COR-L47 (cell line): ENCODE measurements around the gene GLI3.

Experiments
- DNase-seq: peaks from one replicate; lab custom pipeline; 2025; lab: John Stamatoyannopoulos, UW

GLI3 gene

DNA sequence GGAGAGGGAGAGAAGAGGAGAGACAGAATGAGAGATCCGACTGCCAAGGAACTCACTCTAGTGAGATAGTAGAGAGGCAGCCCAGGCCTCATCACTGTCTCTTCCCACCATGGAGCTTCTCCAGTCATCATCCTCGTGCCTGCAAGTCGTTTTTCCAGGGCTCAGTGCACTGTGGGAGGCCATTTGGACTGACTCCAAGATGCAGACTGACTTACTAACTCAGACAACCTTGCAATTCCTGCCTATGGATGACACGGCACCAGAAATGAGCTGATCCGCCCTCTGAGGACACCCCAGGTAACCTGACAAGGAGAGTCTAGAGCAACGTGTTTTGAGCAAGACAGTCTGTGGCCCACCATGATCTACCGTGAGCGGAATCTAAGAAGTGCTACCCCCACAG is 154.9 kb downstream of the GLI3 start:
- DNase-seq, result no peak

DNA sequence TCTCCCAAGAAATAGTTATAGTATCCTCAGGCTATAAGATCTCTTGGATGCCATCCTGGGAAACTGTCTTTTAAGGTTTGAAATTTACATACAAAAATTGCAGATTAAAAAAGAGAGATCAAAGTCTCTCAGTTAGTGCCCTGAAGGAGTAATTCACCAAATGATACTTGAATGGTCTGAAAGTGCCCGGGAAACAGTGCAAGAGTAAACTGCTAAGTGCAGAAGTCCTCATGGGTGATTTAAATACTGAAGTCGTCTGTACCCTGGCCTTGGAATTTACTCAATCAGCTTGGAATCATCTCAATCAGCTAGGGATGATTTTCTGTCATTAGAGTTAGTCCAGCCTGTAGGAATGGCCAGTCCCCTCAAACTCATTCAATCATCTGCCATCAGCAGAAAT is 155.3 kb downstream of the GLI3 start:
- no peak for DNase-seq

DNA sequence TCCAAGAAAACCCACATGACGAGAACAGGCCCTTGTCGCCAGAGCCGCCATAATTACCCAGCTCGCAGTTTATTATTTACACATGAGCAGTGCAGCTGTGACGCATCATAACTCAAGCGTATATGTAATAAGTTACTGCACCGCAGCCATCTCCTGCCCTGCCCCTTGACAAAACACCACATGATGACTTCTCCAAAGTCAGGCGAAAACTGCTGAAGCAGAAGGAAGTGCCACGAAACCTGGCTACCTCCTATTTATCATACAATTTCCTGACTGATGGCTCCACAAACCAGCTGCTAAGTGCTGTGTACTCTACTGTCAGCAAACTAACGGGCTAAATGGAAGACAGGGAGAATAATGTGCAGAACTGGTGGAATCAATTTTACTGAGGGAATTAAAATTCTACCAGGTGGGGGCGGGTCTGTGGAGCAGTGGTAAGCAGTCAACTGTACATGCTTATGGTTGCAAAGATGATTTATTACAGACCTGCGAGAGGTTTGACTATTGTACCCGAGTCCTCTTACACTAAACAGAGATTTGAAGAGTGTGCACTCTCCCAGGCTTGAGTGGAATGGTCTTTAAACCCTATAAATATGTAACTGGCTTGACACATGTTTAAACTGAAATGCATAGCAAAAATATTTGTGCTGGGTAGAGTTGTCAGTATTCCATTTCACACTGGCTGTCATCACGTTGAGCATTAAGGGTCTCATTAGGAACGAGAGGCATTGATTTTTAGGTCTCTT is 156.0 kb downstream of the GLI3 start:
- no peak for DNase-seq

DNA sequence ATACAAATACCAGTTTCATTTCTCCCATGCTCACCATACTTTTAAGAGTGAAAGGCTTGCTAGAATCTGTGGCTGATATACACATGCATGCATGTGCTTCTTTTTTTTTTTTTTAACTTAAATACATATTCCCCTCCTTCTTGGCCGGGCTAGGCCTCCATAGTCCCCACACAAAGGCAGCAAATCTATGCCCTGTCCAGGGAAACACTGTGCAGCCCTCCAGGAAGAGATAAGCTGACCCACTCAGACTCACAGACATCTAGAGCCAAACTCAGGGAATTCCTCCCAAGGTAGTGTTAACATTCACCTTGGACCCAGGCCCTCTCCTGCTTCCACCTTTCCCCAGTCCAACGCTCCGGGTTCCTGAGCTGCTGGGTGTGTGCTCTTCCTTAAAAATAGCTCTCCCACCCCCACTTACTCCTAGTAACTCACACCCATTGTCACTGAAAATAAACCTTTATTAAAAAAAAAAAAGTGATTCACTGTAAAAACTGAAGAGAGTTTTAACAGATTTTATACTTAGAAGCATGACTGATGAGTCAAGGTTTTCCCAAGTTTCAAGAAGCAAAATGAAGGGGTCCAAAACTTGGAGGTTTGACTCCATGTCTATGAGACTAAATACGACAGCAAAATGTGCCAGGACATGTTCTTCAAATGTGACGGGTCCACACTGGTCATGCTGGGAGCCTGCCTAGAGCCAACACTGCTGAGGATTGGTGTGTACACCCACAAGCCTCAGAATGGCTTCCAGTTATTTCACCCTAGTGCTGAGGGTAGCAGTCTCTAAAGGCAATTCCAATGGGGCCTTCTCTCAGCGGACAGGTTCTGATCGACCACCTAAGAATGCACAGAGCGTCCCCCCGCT is 159.5 kb downstream of the GLI3 start:
- no peak for DNase-seq

DNA sequence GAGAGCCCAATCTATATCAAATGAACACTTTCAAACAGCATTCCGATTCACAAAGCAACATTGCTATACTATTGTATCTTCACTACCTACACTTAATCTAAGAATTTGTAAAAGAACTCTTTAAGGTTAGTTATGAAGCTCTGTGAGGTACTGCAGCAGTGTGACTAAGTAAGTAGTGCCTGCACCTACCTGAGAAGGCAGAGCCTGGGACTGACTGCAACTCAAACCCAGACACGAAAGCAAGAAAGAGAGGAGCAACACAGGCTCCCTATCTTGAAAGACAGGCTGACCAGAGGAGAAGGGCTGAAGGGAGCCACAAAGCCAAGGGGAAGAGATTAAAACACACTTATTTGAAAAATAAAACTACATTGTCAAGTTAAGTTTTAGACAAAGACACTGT is 160.1 kb downstream of the GLI3 start:
- no peak for DNase-seq

DNA sequence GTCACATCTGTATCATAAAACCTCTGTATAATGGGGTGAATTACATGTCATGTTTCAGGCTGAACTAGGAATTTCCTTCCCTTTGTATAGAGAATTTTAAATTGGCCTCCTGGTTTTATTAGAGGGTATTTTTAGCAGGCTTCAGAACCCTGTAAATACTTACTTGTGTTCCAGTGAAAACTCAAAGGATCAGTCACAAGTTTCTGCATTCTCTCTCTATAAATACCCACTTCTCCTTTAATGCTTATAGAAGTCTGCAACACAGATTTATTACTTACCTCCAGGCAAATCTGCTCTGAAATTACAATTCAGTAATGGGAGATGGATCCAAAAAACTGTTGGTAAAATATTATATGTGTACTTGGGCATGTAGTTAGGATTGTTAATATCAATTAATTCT is 161.6 kb downstream of the GLI3 start:
- no peak for DNase-seq

DNA sequence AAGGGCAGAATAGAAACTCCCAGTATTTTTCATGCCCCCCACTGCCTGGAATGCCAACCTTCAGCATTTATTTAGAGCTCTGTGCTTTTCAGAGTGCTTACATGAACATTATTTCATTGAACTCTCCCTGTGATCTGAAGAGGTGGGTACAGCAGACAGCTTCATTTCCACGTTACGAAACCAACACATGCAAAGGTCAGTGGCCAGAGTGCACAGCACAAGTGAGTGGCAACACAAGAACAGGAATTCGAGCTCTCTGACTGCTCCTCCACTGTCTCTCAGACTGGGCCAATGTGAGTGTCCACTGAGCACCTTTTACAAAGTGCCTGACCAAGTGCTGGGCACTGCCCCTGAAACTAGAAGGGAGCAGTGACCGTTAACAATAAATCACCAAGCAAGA is 162.9 kb downstream of the GLI3 start:
- no peak for DNase-seq

DNA sequence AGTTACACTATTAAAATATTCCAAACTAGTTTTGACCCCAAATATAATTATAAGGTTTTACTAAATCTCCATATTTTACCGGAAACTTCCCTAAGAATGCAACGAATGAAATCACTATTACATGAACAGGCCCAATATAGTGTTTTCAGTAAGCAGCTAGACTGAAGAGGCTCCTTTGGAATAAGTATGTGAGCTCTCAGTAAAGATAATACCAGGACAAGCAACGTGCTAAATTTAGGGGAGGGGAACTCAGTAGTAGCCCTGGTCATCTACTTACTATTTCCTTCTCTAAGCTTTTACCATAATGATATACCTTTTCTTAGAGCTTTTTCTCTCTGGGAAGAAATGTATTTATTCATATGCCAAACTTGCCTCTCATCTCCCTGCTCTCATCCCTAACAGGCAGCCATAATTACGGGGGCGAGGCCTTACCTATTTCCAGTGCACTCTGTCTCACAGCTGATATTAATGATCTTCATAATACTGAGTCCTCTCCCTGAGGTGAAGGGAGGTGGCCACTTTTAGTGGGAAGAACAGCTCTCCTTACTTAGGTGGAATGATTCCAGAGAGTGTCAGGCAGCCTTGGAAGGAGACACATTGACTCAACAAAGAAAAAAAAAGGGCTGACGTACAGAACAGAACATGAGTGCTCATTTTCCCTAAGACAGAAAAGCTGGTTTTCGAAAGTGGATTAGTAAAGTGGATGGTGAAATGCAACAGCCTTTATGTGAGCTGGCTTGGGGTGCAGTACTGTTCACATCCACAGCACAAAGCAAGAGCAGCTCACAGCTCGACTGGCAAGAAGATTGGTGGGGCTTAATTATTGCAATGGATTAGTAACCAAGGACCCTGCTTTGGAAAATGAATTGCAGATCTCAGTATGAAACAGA is 165.4 kb downstream of the GLI3 start:
- no peak for DNase-seq

DNA sequence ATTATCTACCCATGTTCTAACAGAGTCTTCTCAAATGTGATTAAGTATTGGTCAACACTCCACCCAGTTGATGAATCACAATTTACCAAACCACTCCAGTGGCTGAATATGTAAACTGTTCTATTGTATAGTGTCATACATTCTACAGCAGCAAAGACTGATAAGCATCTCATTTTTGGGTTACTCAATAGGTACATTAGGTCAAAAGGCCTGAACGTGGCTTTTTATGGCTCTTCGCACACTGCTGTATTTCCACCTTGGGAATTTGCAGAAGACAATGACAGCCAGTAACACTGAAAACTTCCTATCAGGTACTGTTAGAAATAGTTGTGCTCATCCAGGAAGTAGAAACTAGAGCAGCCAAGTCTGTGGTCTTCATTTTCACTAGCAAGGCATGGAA is 166.9 kb downstream of the GLI3 start:
- DNase-seq, result no peak

DNA sequence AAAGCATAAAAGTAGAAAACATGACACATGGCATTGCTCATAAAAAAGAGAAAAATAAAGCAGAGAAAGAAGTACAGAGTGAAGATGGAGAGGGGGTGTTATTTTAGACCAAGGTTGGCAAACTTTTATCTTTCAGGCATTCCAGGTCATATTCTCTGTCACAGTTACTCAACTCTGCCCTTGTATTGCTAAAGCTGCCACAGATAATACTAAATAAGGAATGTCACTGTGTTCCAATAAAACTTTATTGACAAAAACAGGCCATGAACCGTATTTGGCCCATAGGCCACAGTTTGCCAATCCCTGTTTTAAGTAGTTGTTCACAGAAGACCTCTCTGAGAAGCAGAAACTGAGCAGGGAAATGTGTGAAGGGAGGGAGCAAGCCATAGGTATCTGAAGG is 167.4 kb downstream of the GLI3 start:
- DNase-seq, result no peak

DNA sequence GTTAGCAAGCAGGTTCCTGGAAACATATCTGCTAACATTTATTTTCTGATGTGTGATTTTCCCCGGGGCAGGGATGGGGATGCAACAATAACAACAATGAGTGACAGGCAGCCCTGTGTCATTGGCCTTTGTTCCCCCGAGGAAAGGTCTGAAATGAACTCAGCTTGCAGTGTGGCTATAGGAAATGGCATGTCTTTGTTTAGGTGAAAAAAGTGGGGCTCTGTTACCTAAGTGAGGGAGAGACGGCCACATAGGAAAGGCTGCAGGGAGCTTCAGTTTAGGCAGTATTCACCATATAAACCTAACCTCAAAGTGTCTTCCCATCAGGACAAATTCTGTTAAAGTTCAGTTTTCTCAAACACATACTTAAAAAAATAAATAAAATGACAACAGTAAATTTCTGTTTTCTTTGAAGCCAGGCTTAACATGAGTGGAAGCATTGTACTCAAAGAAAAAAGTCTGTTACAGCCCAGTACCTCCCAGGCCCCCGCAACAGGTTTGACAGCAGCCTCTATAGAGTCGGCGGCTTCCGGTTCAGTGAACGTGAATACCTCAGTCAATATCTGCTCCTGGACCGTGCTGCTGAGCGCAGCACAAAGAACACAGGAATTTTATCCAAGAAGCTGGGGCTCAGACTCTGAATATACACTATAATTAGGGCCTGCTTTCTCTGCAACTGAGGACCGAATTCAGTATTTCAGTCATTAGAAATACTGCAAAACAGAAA is 168.3 kb downstream of the GLI3 start:
- DNase-seq, result no peak

DNA sequence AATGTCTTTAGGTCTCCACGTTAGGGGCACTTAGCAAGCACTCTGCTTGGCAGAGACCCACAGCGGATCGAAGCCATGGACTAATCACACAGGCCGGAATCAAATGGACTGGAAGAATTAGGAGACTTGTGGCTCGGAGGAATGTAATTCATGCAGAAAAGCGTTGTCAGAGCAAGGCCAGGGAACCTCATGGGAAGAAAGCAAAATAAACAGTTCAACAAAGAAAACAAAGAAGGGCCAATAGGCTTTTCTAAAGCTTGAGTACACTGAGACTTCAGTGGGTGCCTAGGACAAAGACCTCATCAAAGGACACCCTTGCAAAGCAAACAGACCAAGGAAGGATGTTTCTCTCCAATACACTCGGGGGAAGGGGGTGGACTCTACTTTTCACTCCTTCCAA is 171.1 kb downstream of the GLI3 start:
- no peak for DNase-seq

DNA sequence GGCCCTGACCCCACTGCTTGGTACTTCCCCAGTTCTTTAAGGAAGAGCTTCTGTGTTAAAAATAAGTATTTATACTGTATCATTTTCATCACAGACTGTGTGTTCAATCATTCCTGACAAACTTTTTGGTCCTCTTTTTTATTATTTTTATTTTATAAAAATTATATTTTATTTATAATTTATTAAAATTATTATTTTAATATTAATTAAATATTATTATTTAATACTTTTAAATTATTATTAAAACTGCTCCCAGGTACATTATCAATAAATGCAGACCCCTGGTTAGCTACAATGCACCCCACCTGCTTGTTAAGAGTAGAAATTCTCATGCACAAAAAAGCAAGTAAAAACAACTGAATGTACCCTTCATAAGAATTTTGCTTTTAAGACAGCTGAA is 172.0 kb downstream of the GLI3 start:
- DNase-seq, result no peak

DNA sequence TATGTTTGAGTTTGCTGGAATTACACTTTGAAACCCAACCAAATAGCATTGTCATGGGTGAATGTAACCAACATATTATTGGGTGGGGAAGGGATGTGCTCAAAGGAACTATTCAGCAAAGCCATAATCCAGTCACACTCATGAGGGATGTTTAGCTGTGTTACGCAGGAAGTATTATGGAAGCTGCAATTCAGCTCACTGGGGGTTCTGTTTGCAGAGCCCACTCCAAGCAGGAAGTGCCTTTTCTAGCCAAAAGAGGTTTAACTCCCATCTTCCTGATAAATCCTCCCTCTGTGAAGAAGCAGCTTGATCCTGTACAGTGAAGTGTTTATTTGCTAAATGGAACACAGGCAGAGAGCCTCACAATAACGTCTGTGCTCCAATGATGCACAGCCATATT is 172.5 kb downstream of the GLI3 start:
- DNase-seq, result no peak

DNA sequence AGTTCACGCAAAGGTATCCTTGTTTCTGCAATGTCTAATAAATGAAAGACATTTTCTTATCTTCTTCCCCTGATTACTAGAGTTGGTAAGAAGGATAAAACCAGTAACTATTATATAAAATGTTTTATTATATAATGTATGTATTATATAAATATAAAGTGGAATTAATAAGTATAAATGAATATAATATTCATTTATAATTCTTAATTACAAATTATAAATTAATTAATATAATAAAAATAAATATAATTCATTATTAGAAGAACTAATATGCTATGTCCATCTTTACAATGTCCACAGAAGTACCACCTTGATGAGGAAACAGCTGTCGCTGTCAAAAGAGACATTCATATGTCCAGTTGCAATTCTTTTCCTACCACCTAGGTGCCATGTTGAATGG is 177.7 kb downstream of the GLI3 start:
- no peak for DNase-seq

DNA sequence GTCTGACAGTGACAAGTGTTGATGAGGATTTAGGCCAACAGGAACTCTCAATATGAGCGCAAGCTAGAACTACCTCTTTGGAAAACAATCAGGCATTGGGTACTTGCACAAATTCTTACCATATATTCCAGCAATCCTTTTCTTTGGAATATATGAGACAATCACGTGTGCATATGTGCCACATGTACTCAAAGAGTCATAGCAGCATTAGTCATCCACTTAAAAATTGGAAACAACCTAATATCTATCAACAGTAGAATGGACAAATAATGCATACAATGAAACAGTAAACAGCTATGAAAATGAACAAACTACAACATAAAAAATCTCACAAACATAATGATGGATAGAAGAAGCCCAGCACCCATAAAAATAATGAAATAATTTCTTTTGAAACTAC is 179.7 kb downstream of the GLI3 start:
- no peak for DNase-seq

DNA sequence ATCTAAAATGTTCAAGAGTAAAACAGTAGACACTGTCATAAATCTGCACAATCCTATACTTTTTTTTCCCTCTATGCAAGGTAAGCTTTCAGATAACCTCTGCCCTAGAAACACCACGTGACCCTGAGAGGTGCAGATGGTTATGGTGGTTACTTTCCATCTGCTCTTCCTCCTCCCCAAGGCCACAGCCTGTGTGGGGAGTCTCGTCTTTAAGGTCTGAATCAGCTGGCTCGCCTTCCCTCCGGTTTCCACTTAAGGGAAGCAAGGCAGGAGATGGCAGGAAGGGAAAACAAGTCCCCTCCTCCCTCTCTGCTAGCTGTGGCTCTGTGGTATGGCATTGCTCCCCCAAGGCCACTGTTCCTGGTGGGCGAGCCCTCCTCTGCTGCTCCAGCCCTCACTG is 181.8 kb downstream of the GLI3 start:
- DNase-seq, result no peak

DNA sequence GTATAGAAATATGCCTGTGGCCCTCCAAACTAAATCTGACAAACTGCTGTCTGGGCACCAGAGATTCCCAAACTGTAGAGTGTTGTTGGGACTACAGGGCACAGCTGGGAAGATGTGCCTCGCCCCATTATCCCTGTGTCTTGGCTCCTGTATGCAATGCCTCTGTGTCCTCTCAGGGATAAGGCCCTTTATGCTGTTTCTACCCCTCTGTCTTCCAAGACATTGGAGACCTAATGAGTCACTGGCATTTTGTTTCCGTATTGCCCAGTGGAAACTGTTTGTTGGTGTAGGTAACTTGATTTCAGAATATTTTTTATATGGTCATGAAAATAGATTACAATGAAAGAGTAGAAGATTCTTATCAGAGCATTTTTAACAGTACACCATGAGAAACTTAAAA is 183.2 kb downstream of the GLI3 start:
- no peak for DNase-seq

DNA sequence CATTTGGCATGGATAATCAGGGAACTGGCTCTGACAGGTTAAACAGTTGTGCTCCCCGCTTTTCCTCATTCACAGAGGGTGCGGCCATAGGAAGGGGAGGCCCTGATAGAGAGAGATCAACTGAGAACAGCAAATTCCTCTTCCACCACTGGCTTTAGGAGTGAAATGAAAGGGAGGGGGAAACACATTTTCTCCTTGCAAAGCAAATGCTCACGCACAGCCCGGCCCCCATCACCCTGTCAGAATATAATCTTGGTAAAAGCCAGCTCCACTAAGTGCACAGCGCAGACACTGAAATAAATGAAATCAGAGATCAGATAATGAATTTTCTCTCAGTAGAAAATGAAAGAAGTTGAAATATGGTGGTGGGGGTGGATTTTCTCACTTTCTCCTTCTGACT is 187.2 kb downstream of the GLI3 start:
- no peak for DNase-seq

DNA sequence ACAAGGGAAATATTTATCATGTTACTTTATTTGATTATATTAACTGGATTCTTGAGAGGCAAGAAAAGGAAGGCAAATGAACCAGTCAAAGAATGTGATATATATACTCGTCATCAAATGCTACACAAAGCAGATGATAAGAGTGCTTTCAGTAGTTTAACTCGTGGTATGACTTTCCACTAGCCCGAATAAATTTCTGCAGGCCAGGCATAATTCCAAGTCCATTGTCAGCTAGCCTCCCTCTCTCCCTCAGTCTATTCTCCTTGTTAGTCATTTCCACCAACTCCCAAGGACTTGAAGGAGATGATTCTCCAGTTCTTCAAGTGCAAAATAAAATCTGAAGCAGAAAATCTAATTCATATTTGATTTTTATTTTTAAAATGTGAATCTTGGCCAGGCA is 190.5 kb downstream of the GLI3 start:
- no peak for DNase-seq

DNA sequence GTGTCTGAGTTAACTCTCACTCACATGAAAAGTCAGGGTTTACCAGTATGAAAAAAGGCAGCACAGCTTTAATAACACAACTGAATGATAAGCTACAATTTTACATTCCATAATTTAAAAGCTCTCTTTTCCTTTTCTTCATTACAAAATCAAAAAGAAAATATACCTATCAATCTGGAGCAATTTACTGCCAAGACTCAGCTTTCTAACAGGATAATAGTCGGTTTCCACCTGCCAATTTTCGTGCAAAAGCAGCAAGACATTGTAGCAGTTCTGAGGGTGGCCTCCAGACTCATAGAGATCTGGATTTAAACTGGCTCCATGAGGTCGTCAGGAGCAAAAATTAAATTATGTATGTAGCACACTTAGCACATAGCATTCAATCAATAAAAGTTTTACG is 191.0 kb downstream of the GLI3 start:
- no peak for DNase-seq

DNA sequence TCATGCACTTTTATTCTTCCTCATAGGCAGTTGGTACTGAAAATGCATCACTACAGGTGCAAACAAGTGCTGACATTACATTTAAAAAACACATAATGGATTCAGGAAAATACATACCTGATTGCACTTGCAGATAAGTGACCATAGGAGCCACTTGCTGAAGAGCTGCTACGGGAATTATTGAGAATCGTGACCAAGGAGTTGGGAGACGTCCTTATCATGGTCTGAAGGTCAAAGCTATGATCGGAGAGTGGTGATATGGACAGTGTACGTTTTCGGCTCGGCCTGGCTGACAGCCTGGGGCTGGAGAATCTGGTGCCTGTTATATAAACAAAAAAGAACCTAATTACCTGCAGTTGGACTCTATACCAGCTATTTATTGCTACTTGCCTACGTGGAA is 197.1 kb downstream of the GLI3 start:
- DNase-seq, result no peak
